ENCODE measurements around the gene ADAM19. TPM values are rescaled to one million over a fixed set of nuclear protein-coding genes. Genes with fewer than 3 reads are reported as not detected.

Gene ADAM19
- total RNA-seq, 4 donors from 2014 or later, result 6.4 to 15.2 (median 10.0) TPM

DNA sequence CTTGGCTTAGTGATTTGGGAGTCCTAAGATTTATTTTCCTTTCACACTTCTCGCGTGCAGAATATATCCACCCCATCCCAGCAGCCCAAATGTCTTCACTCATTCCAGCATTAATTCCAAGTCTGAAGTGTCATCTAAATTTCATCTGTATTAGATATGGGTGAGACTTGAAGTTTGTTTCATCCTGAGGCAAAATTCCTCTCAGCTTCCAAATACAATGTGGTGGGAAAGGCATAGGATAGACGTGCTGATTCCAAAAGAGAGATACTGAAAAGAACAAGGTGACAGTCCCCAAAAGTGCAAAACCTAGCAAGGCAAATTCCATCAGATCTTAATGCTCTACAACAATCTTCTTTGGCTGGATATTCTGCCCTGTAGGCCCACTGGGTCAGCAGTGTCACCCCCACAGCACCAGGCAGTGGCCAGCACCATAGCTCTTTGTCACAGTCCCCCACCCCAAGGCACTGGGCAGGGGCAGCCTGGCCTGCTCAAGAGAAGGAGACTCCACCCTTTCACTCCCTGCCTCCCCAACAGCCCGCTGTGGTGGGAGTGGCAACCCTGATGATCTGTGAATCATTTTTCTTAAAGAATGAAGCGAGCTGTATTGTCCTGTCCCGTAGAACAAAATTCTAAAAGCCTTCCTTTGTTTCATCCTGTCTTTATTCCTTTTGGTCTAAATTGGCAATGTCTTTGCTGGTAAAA lies 2.7 kb upstream of the ADAM19 start:
- Histone ChIP-seq H3K27me3 (no peaks in the 10 kb centered on the region), H3K9me3 (no peaks in the 10 kb centered on the region), H3K4me3 (replicated peaks in 1 of 3) (no peak overlapping the region), H3K27ac (no peak overlapping the region), H3K4me1 (peaks cover 0 to 11% of the 10 kb centered on the region in 2 donors), H3K36me3 (no peaks in the 10 kb centered on the region)
- TF ChIP-seq, protein P1, sequence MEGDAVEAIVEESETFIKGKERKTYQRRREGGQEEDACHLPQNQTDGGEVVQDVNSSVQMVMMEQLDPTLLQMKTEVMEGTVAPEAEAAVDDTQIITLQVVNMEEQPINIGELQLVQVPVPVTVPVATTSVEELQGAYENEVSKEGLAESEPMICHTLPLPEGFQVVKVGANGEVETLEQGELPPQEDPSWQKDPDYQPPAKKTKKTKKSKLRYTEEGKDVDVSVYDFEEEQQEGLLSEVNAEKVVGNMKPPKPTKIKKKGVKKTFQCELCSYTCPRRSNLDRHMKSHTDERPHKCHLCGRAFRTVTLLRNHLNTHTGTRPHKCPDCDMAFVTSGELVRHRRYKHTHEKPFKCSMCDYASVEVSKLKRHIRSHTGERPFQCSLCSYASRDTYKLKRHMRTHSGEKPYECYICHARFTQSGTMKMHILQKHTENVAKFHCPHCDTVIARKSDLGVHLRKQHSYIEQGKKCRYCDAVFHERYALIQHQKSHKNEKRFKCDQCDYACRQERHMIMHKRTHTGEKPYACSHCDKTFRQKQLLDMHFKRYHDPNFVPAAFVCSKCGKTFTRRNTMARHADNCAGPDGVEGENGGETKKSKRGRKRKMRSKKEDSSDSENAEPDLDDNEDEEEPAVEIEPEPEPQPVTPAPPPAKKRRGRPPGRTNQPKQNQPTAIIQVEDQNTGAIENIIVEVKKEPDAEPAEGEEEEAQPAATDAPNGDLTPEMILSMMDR (IDR thresholded peaks at IDR 0.05), result no peak
- TF ChIP-seq POLR2A (IDR thresholded peaks at IDR 0.05), result no peak
- DNase-seq, result no peak
- intact Hi-C loops (cut with DNase I), result no loop called here
- 92 to 93% methylated on average over 6 of the region's 6 CpGs for WGBS, 2 donors

- intact Hi-C loops (cut with DNase I), result no loop called here
- no peak overlapping the region for H3K4me3 ChIP-seq (replicated peaks in 1 of 3)
- no peak for TF ChIP-seq POLR2A (IDR thresholded peaks at IDR 0.05)
- TF ChIP-seq, protein P1 (IDR thresholded peaks at IDR 0.05), result no peak
- H3K36me3 ChIP-seq, result no peaks in the 10 kb centered on the region
- DNase-seq, result no peak
- no peaks in the 10 kb centered on the region for H3K27me3 ChIP-seq
- H3K27ac ChIP-seq, result no peak overlapping the region
- peaks cover 0 to 11% of the 10 kb centered on the region in 2 donors for H3K4me1 ChIP-seq
- H3K9me3 ChIP-seq, result no peaks in the 10 kb centered on the region
- WGBS, 2 donors, result 80 to 84% methylated on average over 4 of the region's 4 CpGs
These were observed 1.1 kb upstream of the ADAM19 start for GRCh38 chr5:157576678-157577077.

- H3K27me3 ChIP-seq, result no peaks in the 10 kb centered on the region
- intact Hi-C loops (cut with DNase I), result no loop called here
- DNase-seq, result no peak
- H3K36me3 ChIP-seq, result no peaks in the 10 kb centered on the region
- no peak for TF ChIP-seq POLR2A (IDR thresholded peaks at IDR 0.05)
- TF ChIP-seq, protein P1 (IDR thresholded peaks at IDR 0.05), result no peak
- no peaks in the 10 kb centered on the region for H3K9me3 ChIP-seq
- H3K27ac ChIP-seq, result peak overlapping the region; percentile 27 to 73 (median 61)
- H3K4me3 ChIP-seq (replicated peaks in 1 of 3), result peak overlapping the region; percentile 60 to 71 (median 68)
- peaks cover 0 to 11% of the 10 kb centered on the region in 2 donors for H3K4me1 ChIP-seq
- 7 to 9% methylated on average over 27 to 60 of the region's 61 CpGs for WGBS, 2 donors
These were observed 857 bp downstream of the ADAM19 start for GRCh38 chr5:157574456-157575380.

DNA sequence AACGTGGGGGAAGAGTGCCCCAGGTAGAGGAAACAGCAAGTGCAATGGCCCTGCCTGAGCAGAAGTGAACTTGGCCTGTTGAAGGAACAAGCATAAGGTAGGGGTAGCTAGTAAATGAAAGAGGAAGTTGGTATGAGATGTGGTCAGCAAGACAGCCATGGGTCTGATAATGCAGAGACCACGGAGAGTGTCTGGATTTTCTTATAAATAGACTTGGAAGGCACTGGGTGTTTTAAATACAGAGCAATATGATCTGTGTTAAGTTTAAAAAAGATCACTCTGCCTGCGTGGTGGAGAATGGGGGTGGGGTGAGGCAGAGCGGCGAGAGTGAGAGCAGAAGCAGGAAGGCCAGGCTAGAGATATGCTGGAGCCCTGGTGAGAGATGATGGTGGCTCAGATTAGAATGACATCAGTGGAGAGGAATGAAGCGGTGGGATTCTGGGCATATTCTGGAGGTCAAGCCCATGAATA lies 4.2 kb downstream of the ADAM19 start:
- 47 to 49% methylated on average over 6 of the region's 6 CpGs for WGBS, 2 donors
- Histone ChIP-seq H3K4me1 (peaks cover 0 to 11% of the 10 kb centered on the region in 2 donors), H3K27ac (no peak overlapping the region), H3K9me3 (no peaks in the 10 kb centered on the region), H3K36me3 (no peaks in the 10 kb centered on the region), H3K4me3 (replicated peaks in 1 of 3) (no peak overlapping the region), H3K27me3 (no peaks in the 10 kb centered on the region)
- DNase-seq, result no peak
- TF ChIP-seq POLR2A (IDR thresholded peaks at IDR 0.05), result no peak
- TF ChIP-seq, protein P1 (IDR thresholded peaks at IDR 0.05), result no peak
- intact Hi-C loops (cut with DNase I), result no loop called here
